NCI-H2081 (cell line): Measurements from ENCODE around the gene FMN1.

Source experiments
- DNase-seq, 2 experiments: peaks; one replicate each; lab custom pipeline; 2025; lab: John Stamatoyannopoulos, UW

Gene FMN1

GRCh38 chr15:32823750-32824149, 370.8 kb downstream of the FMN1 start:
- DNase-seq = no peak

- no peak for DNase-seq
Observed at GRCh38 chr15:32822739-32823138, 371.8 kb downstream of the FMN1 start.

GRCh38 chr15:32819448-32819847, 375.1 kb downstream of the FMN1 start:
- no peak for DNase-seq

- DNase-seq = peak; percentile 18 to 65
Observed at GRCh38 chr15:32818758-32819447, 375.6 kb downstream of the FMN1 start.

- no peak for DNase-seq
Observed at GRCh38 chr15:32817577-32817976, 376.9 kb downstream of the FMN1 start.

- DNase-seq = no peak
Observed at GRCh38 chr15:32807331-32807730, 387.2 kb downstream of the FMN1 start.

- DNase-seq = no peak
Observed at GRCh38 chr15:32803631-32804030, 390.9 kb downstream of the FMN1 start.

GRCh38 chr15:32802286-32802936, 392.1 kb downstream of the FMN1 start:
- no peak for DNase-seq

- no peak for DNase-seq
Observed at GRCh38 chr15:32799936-32800535, 394.5 kb downstream of the FMN1 start.

- DNase-seq = no peak
Observed at GRCh38 chr15:32796856-32797255, 397.7 kb downstream of the FMN1 start.

- DNase-seq = no peak
Observed at GRCh38 chr15:32794973-32795372, 399.5 kb downstream of the FMN1 start.

- DNase-seq = no peak
Observed at GRCh38 chr15:32792436-32792835, 402.1 kb downstream of the FMN1 start.

GRCh38 chr15:32790352-32790999, 404.0 kb downstream of the FMN1 start:
- DNase-seq = no peak

- DNase-seq = no peak
Observed at GRCh38 chr15:32787949-32788348, 406.6 kb downstream of the FMN1 start.

- DNase-seq = no peak
Observed at GRCh38 chr15:32786906-32787305, 407.6 kb downstream of the FMN1 start.

GRCh38 chr15:32784581-32784980, 409.9 kb downstream of the FMN1 start:
- no peak for DNase-seq

GRCh38 chr15:32781781-32782180, 412.7 kb downstream of the FMN1 start:
- DNase-seq = no peak

GRCh38 chr15:32778391-32779176, 415.9 kb downstream of the FMN1 start:
- no peak for DNase-seq

GRCh38 chr15:32775103-32775502, 419.4 kb downstream of the FMN1 start:
- DNase-seq = no peak

- no peak for DNase-seq
Observed at GRCh38 chr15:32774022-32774421, 420.5 kb downstream of the FMN1 start.

GRCh38 chr15:32767236-32767635, 427.3 kb downstream of the FMN1 start:
- no peak for DNase-seq

GRCh38 chr15:32766101-32766500, 428.4 kb downstream of the FMN1 start:
- DNase-seq = no peak
